SK-N-SH (cell line): ENCODE data around the gene MYO16. TPM values are rescaled to one million over a fixed set of nuclear protein-coding genes. Genes with fewer than 3 reads are reported as not detected.

ENCODE experiments used
- CTCF ChIA-PET: fragments of 300-600, 350-600 bp; formaldehyde crosslinking; extraction: SDS; loops from one replicate; lab custom pipeline; 2021; lab: Yijun Ruan, JAX
- POLR2A ChIA-PET: fragments of 350-600 bp; sonication (Branson Sonifier 250); formaldehyde crosslinking; extraction: SDS; loops from one replicate; lab custom pipeline; 2020; ENCODE audit warnings: antibody characterized with exemption, inconsistent platforms; lab: Yijun Ruan, JAX
- DNase-seq: peaks from one replicate; pipeline ENCODE4 v3.0.0; 2012
- H2AFZ ChIP-seq: fragments of 200-600 bp; sonication (generic); 2 replicates; pipeline ENCODE4 v1.8.1; 2016; ENCODE audit warnings: antibody characterized with exemption, mild to moderate bottlenecking, low read depth
- H3F3A ChIP-seq: fragments of 200-600 bp; sonication (generic); replicated peaks from 2 replicates; pipeline ENCODE3; 2016; ENCODE audit warnings: antibody characterized with exemption, mild to moderate bottlenecking; ENCODE audit not compliant: insufficient read depth
- H3K27ac ChIP-seq, 2 experiments: fragments of 200-500 bp in 1 of 2; fragments of 200-600 bp in 1 of 2; sonication (Bioruptor generic) in 1 of 2; sonication (generic), shearing (Covaris generic) in 1 of 2; 2 replicates each; pipeline versions ENCODE4 v1.5.1 to v1.6.1; 2014 to 2016; ENCODE audit warnings: low read depth in 2 of 2, inconsistent platforms in 1 of 2, low read length in 1 of 2, mild to moderate bottlenecking in 1 of 2, mixed read lengths in 1 of 2
- H3K27me3 ChIP-seq: fragments of 200-600 bp; sonication (generic), shearing (Covaris generic); 2 replicates; pipeline ENCODE4 v1.6.1; 2016; ENCODE audit warnings: mixed run types; ENCODE audit not compliant: insufficient read depth
- H3K36me3 ChIP-seq, 2 experiments: fragments of 200-500 bp in 1 of 2; fragments of 200-600 bp in 1 of 2; sonication (Bioruptor generic) in 1 of 2; sonication (generic) in 1 of 2; replicated peaks in 1 of 2; 2 replicates each; pipeline versions ENCODE3 to v1.5.1; 2014 to 2016; ENCODE audit warnings: low read length in 1 of 2, mild to moderate bottlenecking in 1 of 2; ENCODE audit not compliant: insufficient read depth in 2 of 2, control insufficient read depth in 1 of 2
- H3K4me1 ChIP-seq, 2 experiments: fragments of 200-500 bp in 1 of 2; fragments of 200-600 bp in 1 of 2; sonication (Bioruptor generic) in 1 of 2; sonication (generic), shearing (Covaris generic) in 1 of 2; 2 replicates each; pipeline versions ENCODE4 v1.5.1 to v1.6.1; 2014 to 2016; ENCODE audit warnings: low read depth in 1 of 2, low read length in 1 of 2, mixed run types in 1 of 2; ENCODE audit not compliant: insufficient read depth in 2 of 2, control insufficient read depth in 1 of 2
- H3K4me2 ChIP-seq: fragments of 200-600 bp; sonication (generic), shearing (Covaris generic); 2 replicates; pipeline ENCODE4 v1.6.1; 2017; ENCODE audit warnings: mixed run types
- H3K4me3 ChIP-seq, 2 experiments: fragments of 200-500 bp in 1 of 2; fragments of 200-600 bp in 1 of 2; sonication (Bioruptor generic) in 1 of 2; sonication (generic), shearing (Covaris generic) in 1 of 2; 2 replicates each; pipeline versions ENCODE4 v1.5.1 to v1.8.1; 2014 to 2016; ENCODE audit warnings: low read depth in 2 of 2, inconsistent platforms in 1 of 2, low read length in 1 of 2, mild to moderate bottlenecking in 1 of 2, mixed read lengths in 1 of 2, moderate library complexity in 1 of 2
- H3K79me2 ChIP-seq: fragments of 200-600 bp; sonication (generic); 2 replicates; pipeline ENCODE4 v1.8.1; 2017; ENCODE audit warnings: mild to moderate bottlenecking; ENCODE audit not compliant: insufficient read depth
- H3K9ac ChIP-seq: fragments of 200-600 bp; sonication (generic); 2 replicates; pipeline ENCODE4 v1.6.1; 2017; ENCODE audit warnings: mixed run types
- H3K9me2 ChIP-seq: fragments of 200-600 bp; sonication (generic); 2 replicates; pipeline ENCODE4 v1.6.1; 2017; ENCODE audit warnings: mixed run types
- H3K9me3 ChIP-seq: fragments of 200-600 bp; sonication (generic); 2 replicates; pipeline ENCODE4 v1.6.1; 2017; ENCODE audit warnings: mixed run types, mild to moderate bottlenecking, moderate library complexity
- H4K20me1 ChIP-seq: fragments of 200-600 bp; sonication (generic); 2 replicates; pipeline ENCODE4 v1.6.1; 2017; ENCODE audit warnings: mild to moderate bottlenecking, mixed run types; ENCODE audit not compliant: insufficient read depth
- CHD2 ChIP-seq: fragments of 150-350 bp; IDR thresholded peaks from 2 replicates; pipeline ENCODE4 v1.6.1; 2018; ENCODE audit warnings: low read length; ENCODE audit not compliant: partially characterized antibody
- CTCF ChIP-seq: fragments of 200-600 bp; sonication (generic); IDR thresholded peaks from 2 replicates; pipeline ENCODE4 v1.6.1; 2017; ENCODE audit warnings: antibody characterized with exemption, mild to moderate bottlenecking, moderate library complexity
- EP300 ChIP-seq, 2 experiments: IDR thresholded peaks; 2 replicates each; pipeline versions ENCODE4 v1.4.0 to v1.6.1; 2012; ENCODE audit warnings: borderline replicate concordance in 1 of 2, low read depth in 1 of 2, low read length in 1 of 2
- EZH2phosphoT487 ChIP-seq: fragments of 200-600 bp; sonication (generic); IDR thresholded peaks from 2 replicates; pipeline ENCODE4 v1.6.1; 2017; ENCODE audit warnings: low read depth, mixed run types, mild to moderate bottlenecking, antibody characterized with exemption, moderate library complexity, borderline replicate concordance
- FOSL2 ChIP-seq: IDR thresholded peaks from 2 replicates; pipeline ENCODE4 v1.4.0; 2012; ENCODE audit warnings: low read depth, mild to moderate bottlenecking, moderate library complexity, borderline replicate concordance
- FOXM1 ChIP-seq: IDR thresholded peaks from 2 replicates; pipeline ENCODE4 v1.4.0; 2012; ENCODE audit warnings: low read depth, mild to moderate bottlenecking
- IRF3 ChIP-seq: fragments of 150-350 bp; IDR thresholded peaks from 2 replicates; pipeline ENCODE4 v1.6.1; 2016; ENCODE audit warnings: mild to moderate bottlenecking, low read depth, low read length
- RAD21 ChIP-seq: IDR thresholded peaks from 2 replicates; pipeline ENCODE4 v1.6.1; 2012; ENCODE audit warnings: mild to moderate bottlenecking, low read length
- RXRA ChIP-seq: IDR thresholded peaks from 2 replicates; pipeline ENCODE4 v1.4.0; 2012; ENCODE audit warnings: low read depth, mild to moderate bottlenecking, borderline replicate concordance
- SMC3 ChIP-seq: IDR thresholded peaks from 2 replicates; pipeline ENCODE4 v1.6.1; 2012; ENCODE audit warnings: low read depth, low read length, improper control_type of control experiment
- TAF1 ChIP-seq: IDR thresholded peaks from 2 replicates; pipeline ENCODE4 v1.6.1; 2012; ENCODE audit warnings: low read depth, mild to moderate bottlenecking, low read length, moderate library complexity, borderline replicate concordance
- TCF12 ChIP-seq: IDR thresholded peaks from 2 replicates; pipeline ENCODE4 v1.4.0; 2012
- WGBS: methylation state at CpG from one replicate; pipeline ENCODE4 v1.1.6; 2017; ENCODE audit warnings: low lambda C conversion rate; 5-methylcytosine and 5-hydroxymethylcytosine counted together
- polyA plus RNA-seq, 3 experiments: library from polyadenylated mRNA; depleted of rRNA; stranded (reverse); fragments of >200 nt; gene quantifications; 2 replicates each; pipeline ENCODE4 v1.2.3, GENCODE V29; 2012
- TF ChIP-seq, protein P1 (sequence below): IDR thresholded peaks from 2 replicates; pipeline ENCODE4 v1.4.0; 2012; ENCODE audit warnings: low read depth
- TF ChIP-seq, protein P2 (sequence below): IDR thresholded peaks from 2 replicates; pipeline ENCODE4 v1.4.0; 2012; ENCODE audit warnings: low read depth, borderline replicate concordance
- TF ChIP-seq, protein P3 (sequence below): fragments of 150-350 bp; IDR thresholded peaks from 2 replicates; pipeline ENCODE4 v1.6.1; 2017; ENCODE audit warnings: antibody characterized with exemption, low read length, low read depth, borderline replicate concordance

Gene MYO16
- polyA plus RNA-seq, 1 of the 3 experiments (the other 2 are of a cell fraction), result 0.07 TPM

DNA sequence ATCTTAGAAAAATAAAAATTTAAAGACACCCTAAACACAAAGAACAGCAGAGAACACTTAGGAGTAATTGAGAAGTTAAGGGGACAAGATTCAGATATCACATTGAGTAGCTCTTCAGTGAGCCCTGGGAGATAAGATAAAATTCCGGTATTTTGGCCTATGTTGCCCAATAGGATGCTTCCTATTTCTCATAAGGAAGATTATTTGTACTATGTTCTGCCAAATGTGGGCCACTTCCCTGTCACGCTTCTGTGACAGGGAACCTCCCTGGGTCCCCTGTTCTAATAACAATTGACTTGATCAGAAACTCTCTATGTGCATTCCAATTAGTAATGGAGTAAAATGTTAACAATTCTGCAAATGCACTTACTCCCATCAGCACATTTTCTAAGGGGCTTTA lies 310.7 kb downstream of the MYO16 start (continued):
- TF ChIP-seq FOSL2 (no peak), CHD2 (no peak), CTCF (no peak)

GRCh38 chr13:108943842-108944241 lies 314.4 kb downstream of the MYO16 start:
- ChIA-PET CTCF (interaction anchor here (0.7 kb wide), 1 partner anchor 29 kb away, joined by 3 read pairs; no protein-coding TSS in a partner anchor), POLR2A (no interaction called here)
- TF ChIP-seq TCF12 (no peak), RAD21 (no peak), TAF1 (no peak), RXRA (no peak), IRF3 (no peak), FOSL2 (no peak), SMC3 (no peak), EZH2phosphoT487 (no peak), EP300 (IDR thresholded peaks at IDR 0.05; ENCODE audit: borderline replicate concordance in 1 of 2, low read depth in 1 of 2, low read length in 1 of 2) (no peak)
- TF ChIP-seq, protein P1, sequence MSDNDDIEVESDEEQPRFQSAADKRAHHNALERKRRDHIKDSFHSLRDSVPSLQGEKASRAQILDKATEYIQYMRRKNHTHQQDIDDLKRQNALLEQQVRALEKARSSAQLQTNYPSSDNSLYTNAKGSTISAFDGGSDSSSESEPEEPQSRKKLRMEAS, result no peak
- DNase-seq, result no peak
- no peak overlapping the region for H3K27ac ChIP-seq
- H3K4me1 ChIP-seq, result peaks cover 0 to 8% of the 10 kb centered on the region in 2 experiments; a peak in 2 of 4 replicates
- H3K27me3 ChIP-seq, result no peaks in the 10 kb centered on the region
- no peaks in the 10 kb centered on the region for H3F3A ChIP-seq
- H3K4me3 ChIP-seq, result no peak overlapping the region
- H3K9me3 ChIP-seq, result no peaks in the 10 kb centered on the region
- H3K79me2 ChIP-seq, result no peaks in the 10 kb centered on the region
- 96% methylated on average over 7 of the region's 7 CpGs for WGBS
- no peak overlapping the region for H2AFZ ChIP-seq
- H4K20me1 ChIP-seq, result no peaks in the 10 kb centered on the region
- no peak overlapping the region for H3K9ac ChIP-seq
- H3K9me2 ChIP-seq, result no peaks in the 10 kb centered on the region
- H3K4me2 ChIP-seq, result no peak overlapping the region
- H3K36me3 ChIP-seq, result no peaks in the 10 kb centered on the region

DNA sequence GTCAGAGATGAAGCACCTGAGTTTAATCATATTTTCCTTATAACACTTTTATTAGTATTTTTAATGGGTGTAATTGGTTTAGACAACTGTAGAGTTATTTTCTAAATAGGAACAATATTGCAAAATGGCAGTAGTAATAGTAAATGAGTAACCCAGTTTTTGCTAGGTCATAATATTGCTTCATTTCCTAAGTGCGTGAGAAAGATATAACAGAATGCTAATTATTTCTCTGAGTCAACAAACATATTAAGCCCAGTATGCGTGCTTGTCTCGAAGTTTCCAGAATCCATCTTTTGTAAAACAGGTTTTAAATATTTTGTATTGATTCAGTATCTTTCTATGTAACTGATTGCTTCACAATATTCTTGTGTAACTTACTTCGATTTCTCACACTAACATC lies 315.3 kb downstream of the MYO16 start:
- no peaks in the 10 kb centered on the region for H3K36me3 ChIP-seq
- no peak overlapping the region for H3K4me2 ChIP-seq
- no peak overlapping the region for H2AFZ ChIP-seq
- no peak for DNase-seq
- no peak overlapping the region for H3K27ac ChIP-seq
- ChIA-PET POLR2A (no interaction called here), CTCF (no interaction called here)
- H3K4me3 ChIP-seq, result no peak overlapping the region
- no peaks in the 10 kb centered on the region for H3K9me3 ChIP-seq
- 86% methylated on average over 4 of the region's 4 CpGs for WGBS
- H3K9ac ChIP-seq, result no peak overlapping the region
- no peaks in the 10 kb centered on the region for H3K27me3 ChIP-seq
- H4K20me1 ChIP-seq, result no peaks in the 10 kb centered on the region
- H3K4me1 ChIP-seq, result peaks cover 0 to 8% of the 10 kb centered on the region in 2 experiments; a peak in 2 of 4 replicates
- H3F3A ChIP-seq, result no peaks in the 10 kb centered on the region
- no peaks in the 10 kb centered on the region for H3K79me2 ChIP-seq
- no peaks in the 10 kb centered on the region for H3K9me2 ChIP-seq
- TF ChIP-seq TAF1, result no peak
- TF ChIP-seq, protein P2, sequence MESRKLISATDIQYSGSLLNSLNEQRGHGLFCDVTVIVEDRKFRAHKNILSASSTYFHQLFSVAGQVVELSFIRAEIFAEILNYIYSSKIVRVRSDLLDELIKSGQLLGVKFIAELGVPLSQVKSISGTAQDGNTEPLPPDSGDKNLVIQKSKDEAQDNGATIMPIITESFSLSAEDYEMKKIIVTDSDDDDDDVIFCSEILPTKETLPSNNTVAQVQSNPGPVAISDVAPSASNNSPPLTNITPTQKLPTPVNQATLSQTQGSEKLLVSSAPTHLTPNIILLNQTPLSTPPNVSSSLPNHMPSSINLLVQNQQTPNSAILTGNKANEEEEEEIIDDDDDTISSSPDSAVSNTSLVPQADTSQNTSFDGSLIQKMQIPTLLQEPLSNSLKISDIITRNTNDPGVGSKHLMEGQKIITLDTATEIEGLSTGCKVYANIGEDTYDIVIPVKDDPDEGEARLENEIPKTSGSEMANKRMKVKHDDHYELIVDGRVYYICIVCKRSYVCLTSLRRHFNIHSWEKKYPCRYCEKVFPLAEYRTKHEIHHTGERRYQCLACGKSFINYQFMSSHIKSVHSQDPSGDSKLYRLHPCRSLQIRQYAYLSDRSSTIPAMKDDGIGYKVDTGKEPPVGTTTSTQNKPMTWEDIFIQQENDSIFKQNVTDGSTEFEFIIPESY, result no peak
- TF ChIP-seq EP300 (IDR thresholded peaks at IDR 0.05; ENCODE audit: borderline replicate concordance in 1 of 2, low read depth in 1 of 2, low read length in 1 of 2), result no peak
- TF ChIP-seq RXRA, result no peak
- no peak for TF ChIP-seq CTCF
- TF ChIP-seq, protein P3, sequence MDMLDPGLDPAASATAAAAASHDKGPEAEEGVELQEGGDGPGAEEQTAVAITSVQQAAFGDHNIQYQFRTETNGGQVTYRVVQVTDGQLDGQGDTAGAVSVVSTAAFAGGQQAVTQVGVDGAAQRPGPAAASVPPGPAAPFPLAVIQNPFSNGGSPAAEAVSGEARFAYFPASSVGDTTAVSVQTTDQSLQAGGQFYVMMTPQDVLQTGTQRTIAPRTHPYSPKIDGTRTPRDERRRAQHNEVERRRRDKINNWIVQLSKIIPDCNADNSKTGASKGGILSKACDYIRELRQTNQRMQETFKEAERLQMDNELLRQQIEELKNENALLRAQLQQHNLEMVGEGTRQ, result no peak
- no peak for TF ChIP-seq CHD2
- TF ChIP-seq FOXM1, result no peak
